Upper lobe of left lung (tissue), 4 donors: ENCODE results near the gene PLCG2.

Experiments
- EP300 ChIP-seq, 4 donors: sonication (generic); formaldehyde crosslinking; IDR thresholded peaks; one replicate each; pipeline ENCODE4 v1.5.1; 2017; ENCODE audit warnings: antibody characterized with exemption in 4 of 4, control low read depth in 2 of 4
- POLR2A ChIP-seq, 4 donors: fragments of 450-650 bp; IDR thresholded peaks; one replicate each; pipeline ENCODE4 v1.5.1; 2016 to 2017; ENCODE audit warnings: antibody characterized with exemption in 4 of 4, mild to moderate bottlenecking in 2 of 4
- POLR2AphosphoS5 ChIP-seq, 2 donors: sonication (generic); formaldehyde crosslinking; IDR thresholded peaks; one replicate each; pipeline ENCODE4 v1.5.1; 2017; ENCODE audit warnings: antibody characterized with exemption in 2 of 2
- TF ChIP-seq, protein P1 (sequence below), 6 experiments: fragments of 450-650 bp in 4 of 6; fragments of 200-600 bp in 2 of 6; sonication (generic) in 2 of 6; IDR thresholded peaks; one replicate each; pipeline ENCODE4 v1.5.1; 2016 to 2019; ENCODE audit warnings: antibody characterized with exemption in 6 of 6

DNA sequence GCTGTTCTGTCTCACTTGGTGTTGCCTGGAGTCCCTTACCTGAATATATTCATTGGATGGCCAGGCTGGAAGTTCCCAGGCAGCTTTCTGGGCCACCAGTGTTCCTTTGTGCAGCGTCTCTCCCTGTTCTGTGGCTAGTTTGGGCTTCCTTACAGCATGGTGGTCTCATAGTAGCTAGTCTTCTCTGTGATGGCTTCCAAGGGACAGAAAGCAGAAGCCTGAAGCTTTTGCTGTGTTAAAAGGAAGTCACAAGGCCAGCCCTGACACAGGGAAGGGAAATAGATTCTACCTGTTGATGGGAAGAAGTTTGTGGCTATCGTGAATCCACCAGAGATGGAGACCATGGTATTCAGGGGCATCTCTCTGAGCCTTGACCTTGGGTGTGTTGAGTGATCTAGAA, 34.6 kb downstream of the PLCG2 start:
- TF ChIP-seq, protein P1, sequence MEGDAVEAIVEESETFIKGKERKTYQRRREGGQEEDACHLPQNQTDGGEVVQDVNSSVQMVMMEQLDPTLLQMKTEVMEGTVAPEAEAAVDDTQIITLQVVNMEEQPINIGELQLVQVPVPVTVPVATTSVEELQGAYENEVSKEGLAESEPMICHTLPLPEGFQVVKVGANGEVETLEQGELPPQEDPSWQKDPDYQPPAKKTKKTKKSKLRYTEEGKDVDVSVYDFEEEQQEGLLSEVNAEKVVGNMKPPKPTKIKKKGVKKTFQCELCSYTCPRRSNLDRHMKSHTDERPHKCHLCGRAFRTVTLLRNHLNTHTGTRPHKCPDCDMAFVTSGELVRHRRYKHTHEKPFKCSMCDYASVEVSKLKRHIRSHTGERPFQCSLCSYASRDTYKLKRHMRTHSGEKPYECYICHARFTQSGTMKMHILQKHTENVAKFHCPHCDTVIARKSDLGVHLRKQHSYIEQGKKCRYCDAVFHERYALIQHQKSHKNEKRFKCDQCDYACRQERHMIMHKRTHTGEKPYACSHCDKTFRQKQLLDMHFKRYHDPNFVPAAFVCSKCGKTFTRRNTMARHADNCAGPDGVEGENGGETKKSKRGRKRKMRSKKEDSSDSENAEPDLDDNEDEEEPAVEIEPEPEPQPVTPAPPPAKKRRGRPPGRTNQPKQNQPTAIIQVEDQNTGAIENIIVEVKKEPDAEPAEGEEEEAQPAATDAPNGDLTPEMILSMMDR (IDR thresholded peaks at IDR 0.05) = no peak
- TF ChIP-seq POLR2AphosphoS5 (IDR thresholded peaks at IDR 0.05) = no peak
- TF ChIP-seq EP300 (IDR thresholded peaks at IDR 0.05) = no peak
- no peak for TF ChIP-seq POLR2A (IDR thresholded peaks at IDR 0.05)
